Epithelial cell of proximal tubule (primary cell): ENCODE results near the gene PAIP1. TPM values are rescaled to one million over a fixed set of nuclear protein-coding genes. Genes with fewer than 3 reads are reported as not detected.

Experiments used
- DNase-seq: peaks from one replicate; pipeline ENCODE4 v3.0.0-alpha.2; 2011; ENCODE audit warnings: low read depth
- H3K4me3 ChIP-seq: 2 replicates; pipeline ENCODE4 v1.5.1; 2011; ENCODE audit warnings: low read depth, mild to moderate bottlenecking, low read length
- CTCF ChIP-seq: conservative IDR thresholded peaks from 2 replicates; pipeline ENCODE4 v1.5.1; 2012; ENCODE audit warnings: low read depth, mild to moderate bottlenecking, low read length
- total RNA-seq: library from RNA; depleted of rRNA; stranded (reverse); fragments of >200 nt; gene quantifications from 2 replicates; pipeline ENCODE4 v1.2.3, GENCODE V29; 2015

Gene PAIP1
- total RNA-seq, 1 donor from 2014 or later, result 98.4 TPM

GRCh38 chr5:43543434-43543833, 13.4 kb downstream of the PAIP1 start:
- H3K4me3 ChIP-seq, result no peak overlapping the region
- no peak for TF ChIP-seq CTCF
- DNase-seq, result no peak

GRCh38 chr5:43540746-43541145, 16.1 kb downstream of the PAIP1 start:
- no peak overlapping the region for H3K4me3 ChIP-seq
- no peak for TF ChIP-seq CTCF
- no peak for DNase-seq

- H3K4me3 ChIP-seq, result no peak overlapping the region
- no peak for TF ChIP-seq CTCF
Observed at GRCh38 chr5:43536972-43537371, 19.9 kb downstream of the PAIP1 start.

GRCh38 chr5:43533646-43534045, 23.2 kb downstream of the PAIP1 start:
- no peak for DNase-seq
- no peak for TF ChIP-seq CTCF
- H3K4me3 ChIP-seq, result no peak overlapping the region

More at GRCh38 chr5:43536972-43537371, 19.9 kb downstream of the PAIP1 start:
- DNase-seq, result no peak

GRCh38 chr5:43530648-43531047, 26.2 kb downstream of the PAIP1 start:
- no peak for DNase-seq
- H3K4me3 ChIP-seq, result no peak overlapping the region
- no peak for TF ChIP-seq CTCF

- DNase-seq, result no peak
- no peak overlapping the region for H3K4me3 ChIP-seq
- TF ChIP-seq CTCF, result no peak
Observed at GRCh38 chr5:43523662-43524072, 33.2 kb downstream of the PAIP1 start.

GRCh38 chr5:43520615-43521014, 36.3 kb downstream of the PAIP1 start:
- no peak for DNase-seq
- no peak for TF ChIP-seq CTCF
- H3K4me3 ChIP-seq, result no peak overlapping the region
